ENCODE results near the gene DNTT.

Gene DNTT

DNA sequence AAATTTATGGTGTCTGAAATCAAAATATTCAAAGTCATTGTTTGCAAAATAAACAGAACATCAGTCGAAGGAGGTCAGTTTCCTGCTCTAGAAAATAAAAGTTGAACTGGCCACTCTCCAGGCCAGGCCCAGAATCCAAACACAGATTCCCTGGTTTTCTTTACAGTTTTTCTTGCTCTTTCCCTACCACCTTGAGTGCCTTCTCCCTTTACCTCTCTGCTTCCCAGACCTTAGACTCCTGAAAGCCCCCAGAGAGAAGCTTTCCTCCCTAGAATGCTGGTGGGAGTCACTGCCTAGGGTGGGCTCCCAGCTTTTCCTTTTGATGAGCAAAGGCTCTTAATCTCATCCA is 6.1 kb downstream of the DNTT start:
- DNase-seq (ENCODE audit: low spot score): no peak

GRCh38 chr10:96311180-96311715 is 7.0 kb downstream of the DNTT start:
- no peak for DNase-seq (ENCODE audit: low spot score)

GRCh38 chr10:96313344-96313743 is 9.1 kb downstream of the DNTT start:
- no peak for DNase-seq (ENCODE audit: low spot score)

DNA sequence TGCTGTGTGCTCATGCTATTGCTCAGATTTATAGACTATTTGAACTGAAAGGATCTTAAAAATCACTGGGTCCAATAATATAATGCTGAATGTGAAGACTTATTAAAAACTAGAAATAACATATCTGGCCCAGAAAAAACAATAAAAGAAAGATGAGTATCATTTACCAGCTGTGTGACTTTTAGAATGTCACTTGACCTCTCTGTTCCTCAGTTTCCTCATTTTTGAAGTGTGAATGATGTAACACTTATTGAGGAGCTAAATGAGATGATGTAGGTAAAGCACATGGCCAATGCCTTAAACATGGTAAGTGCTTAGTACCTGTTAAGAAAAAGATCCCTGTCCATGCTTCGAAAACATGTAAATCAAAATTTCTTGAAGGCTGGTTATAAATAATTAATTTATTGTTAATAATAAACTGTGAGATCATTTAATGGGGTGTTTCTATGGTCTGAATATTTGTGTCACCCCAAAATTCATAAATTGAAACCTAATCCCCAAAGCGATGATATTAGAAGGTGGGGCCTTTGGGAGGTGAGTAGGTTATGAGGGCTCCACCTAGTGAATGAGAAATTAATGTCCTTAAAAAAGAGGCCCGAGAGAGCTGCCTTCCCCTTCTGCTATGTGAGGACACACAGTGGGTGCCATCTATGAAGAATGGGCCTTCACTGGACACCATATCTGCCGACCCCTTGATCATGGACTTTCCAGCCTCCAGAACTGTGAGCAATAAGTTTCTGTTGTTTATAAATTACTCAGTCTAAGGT is 13.0 kb downstream of the DNTT start:
- DNase-seq (ENCODE audit: low spot score): no peak

- DNase-seq (ENCODE audit: low spot score): no peak
Observed at GRCh38 chr10:96319754-96320474, 15.7 kb downstream of the DNTT start.

- no peak for DNase-seq (ENCODE audit: low spot score)
Observed at GRCh38 chr10:96321822-96322221, 17.6 kb downstream of the DNTT start.

DNA sequence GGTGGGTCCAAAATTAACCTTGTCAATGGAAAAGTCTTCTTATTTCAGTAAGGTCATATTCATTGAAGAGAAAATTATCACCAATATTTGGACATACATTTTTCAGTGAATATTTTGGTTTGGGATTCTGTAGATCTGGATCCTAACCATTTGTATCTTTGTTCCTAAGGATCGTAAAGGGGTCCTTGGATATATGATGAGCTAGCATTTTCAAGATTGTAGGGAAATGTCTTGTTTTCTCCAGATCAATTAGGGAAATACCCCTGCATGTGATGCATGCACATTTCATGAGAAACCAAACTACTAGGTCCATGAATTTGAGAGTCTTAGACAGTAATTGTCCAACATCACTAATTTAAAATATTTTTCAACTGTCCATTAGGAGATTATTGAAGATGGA is 18.0 kb downstream of the DNTT start:
- DNase-seq (ENCODE audit: low spot score): no peak

DNA sequence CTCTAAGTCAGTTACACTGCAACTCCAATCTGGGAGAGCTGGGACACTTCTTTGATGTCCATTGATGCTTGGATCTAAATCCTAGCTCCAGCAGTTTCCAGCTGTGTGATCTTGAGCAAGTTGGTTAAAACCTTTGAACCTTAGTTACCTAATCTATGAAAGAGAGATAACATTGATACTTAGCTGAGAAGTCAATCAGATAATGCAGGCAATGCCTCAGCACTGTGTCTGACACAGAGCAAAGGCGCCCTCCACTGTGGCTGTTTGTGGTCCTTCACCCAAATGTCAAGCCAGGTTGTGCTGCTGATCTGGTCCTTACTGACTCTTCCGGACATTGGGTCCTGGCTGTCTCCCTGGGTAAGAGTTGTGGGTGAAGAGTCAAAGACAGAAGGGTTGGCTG is 20.2 kb downstream of the DNTT start:
- DNase-seq (ENCODE audit: low spot score): no peak

DNA sequence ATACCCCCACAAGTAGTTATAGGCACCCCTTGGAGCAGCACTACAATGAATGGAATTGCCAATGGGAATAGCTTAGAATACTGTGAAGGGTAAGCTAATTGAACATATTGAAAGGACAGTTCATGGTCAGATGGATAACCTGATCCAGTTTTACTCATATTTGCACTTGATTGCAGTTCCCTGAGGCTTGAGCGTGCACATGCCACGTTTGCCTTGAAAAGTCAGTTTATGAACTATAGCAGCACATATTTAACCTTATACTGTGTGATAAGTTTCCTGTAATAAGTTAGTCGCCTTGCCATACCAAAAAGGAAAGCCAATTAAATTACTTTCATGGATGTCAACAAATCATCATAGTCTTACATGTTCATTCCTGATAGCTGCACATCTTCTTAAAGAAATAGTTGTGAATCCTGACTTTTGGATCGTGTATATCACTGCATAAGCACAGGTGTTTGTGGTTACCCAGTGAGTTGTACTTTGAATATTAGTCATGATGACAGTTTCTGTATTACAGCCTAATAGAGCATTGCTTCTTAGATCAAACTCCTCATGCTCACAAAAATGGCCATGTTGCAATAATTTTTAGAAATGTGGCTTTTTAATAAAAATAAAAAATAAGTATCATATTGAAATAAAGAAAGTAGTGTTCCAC is 21.6 kb downstream of the DNTT start:
- peak; percentile 52 for DNase-seq (ENCODE audit: low spot score)

- no peak for DNase-seq (ENCODE audit: low spot score)
Observed at GRCh38 chr10:96327462-96327861, 23.2 kb downstream of the DNTT start.

DNA sequence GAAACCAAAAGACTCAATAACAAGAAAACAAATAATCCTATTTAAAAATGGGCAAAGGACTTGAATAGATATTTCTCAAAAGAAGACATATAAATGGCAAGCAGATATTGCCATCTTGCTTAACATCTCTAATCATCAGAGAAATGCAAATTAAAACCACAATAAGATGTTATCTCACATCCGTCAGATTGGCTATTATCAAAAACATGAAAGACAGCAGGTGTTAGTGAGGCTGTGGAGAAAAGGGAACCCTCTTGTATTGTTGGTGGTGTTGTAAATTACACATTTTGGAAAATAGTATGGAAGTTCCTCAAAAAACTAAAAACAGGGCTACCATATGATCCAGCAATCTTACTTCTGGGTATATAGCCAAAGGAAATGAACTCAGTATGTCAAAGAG is 28.9 kb downstream of the DNTT start:
- DNase-seq (ENCODE audit: low spot score): no peak

DNA sequence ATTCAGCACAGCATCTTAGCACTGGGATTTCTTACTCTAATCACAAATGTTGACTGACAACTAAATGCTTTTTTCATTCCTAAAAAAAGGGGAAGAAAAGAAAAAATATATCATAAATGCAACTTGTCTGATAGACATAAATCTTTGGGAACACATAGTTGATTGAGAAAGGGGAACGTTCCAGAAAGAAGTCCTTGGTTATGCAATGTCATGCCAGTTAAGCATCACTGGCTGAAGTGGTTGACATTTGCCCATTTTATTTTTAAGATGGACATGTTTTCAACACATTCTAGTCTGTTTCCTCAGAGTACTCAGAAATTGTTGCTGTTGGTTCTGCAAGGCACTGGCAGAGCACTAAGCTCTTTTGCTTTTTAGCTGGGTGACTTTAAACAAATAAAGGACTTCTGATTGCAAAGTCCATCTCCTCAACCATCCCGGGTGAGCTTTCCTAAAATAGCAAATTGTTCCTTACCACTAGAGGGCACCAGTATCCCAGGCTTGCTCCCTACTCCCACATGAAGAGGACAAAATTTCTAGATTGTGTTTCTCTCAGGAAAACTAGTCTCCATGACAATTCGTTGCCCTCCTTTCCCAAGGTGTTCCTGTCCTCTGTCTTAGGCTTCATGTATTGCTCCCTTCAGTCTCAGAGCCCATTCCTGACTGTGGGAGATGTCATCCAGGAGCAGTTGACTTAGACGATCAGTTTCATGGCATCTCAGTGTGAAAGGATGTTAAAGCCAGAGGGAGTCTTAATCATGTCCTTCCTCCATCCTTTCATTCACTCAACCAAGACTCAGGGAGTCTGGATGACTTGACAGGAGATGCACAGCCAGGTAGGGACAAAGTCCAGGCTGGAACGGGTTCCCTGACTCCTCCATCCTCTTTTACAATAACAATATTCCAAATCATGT is 30.6 kb downstream of the DNTT start:
- peak; percentile 16 for DNase-seq (ENCODE audit: low spot score)

DNA sequence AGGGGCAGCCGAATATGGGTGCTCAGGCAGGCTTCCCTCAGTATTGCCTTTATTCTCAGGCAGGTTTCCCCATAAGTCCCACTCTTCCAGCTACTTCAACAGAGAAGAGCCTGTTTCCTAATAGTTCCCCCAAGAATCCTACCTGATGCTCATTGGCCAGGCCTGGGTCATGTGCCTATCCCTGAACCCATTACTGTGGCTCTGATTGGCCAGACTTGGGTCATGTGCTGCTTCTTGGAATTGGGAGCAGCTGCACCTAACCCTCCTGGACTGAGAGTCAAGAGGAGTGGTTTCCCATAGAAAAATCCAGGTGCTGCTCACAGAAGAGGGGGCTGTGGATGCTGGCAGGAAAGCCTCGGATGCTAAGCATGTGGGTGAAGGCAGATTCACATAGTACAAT is 32.9 kb downstream of the DNTT start:
- DNase-seq (ENCODE audit: low spot score): no peak

- DNase-seq (ENCODE audit: low spot score): no peak
Observed at GRCh38 chr10:96338279-96338925, 34.2 kb downstream of the DNTT start.

DNA sequence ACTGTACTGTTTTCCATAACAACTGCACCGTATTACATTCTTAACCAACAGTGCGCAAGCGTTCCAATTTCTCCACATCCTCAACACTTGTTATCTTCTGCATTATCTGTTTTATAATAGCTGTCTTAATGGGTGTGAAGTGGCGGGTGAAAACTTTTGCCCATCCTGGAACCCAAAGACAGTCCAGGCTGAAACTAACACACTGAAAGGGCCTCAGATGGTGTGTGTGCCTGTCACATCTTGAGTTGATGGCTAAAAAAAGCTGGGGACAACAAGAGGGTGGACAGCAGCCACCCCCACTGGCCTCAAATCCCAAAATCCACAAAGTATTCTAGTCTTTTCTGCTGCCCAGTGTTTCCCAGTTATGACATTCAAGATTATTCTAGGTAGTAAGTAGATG is 35.1 kb downstream of the DNTT start:
- no peak for DNase-seq (ENCODE audit: low spot score)

GRCh38 chr10:96339956-96340904 is 36.0 kb downstream of the DNTT start:
- peak; percentile 64 for DNase-seq (ENCODE audit: low spot score)

- peak; percentile 39 for DNase-seq (ENCODE audit: low spot score)
Observed at GRCh38 chr10:96341219-96342182, 37.3 kb downstream of the DNTT start.

- DNase-seq (ENCODE audit: low spot score): no peak
Observed at GRCh38 chr10:96342402-96342801, 38.2 kb downstream of the DNTT start.

- DNase-seq (ENCODE audit: low spot score): no peak
Observed at GRCh38 chr10:96344178-96344577, 39.9 kb downstream of the DNTT start.

Data from activated CD4-positive, alpha-beta T cell treated with anti-CD3 and anti-CD28 coated beads, Interleukin-2, Interleukin-4, amounts not matched to agents 100 ng/mL and 50 ng/mL, durations not matched to agents 16 hours and 8 hours (primary cell).